ENCODE measurements around the gene CYP19A1.

CYP19A1 gene

DNA sequence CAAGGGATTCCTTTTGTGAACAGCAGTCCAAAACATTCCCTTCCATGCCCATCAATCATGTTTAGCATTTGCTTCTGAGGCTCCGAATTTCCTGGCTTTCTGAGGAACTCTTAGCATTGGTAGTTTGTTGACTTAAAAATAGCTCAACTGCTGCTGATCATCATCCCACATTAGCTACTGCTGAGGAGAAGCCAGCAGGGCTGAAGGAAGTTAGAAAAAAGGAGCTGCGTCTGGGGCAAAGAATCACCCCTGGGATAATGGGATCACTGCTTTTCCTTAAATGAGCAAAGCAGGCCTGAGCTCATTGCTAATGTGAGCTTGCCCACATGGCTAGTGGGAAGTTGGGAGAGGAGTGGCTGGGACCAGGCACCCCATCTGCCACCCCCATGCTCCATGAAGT, 39.8 kb downstream of the CYP19A1 start:
- TF ChIP-seq FOXP2 (optimal IDR thresholded peaks at IDR 0.05; ENCODE audit: borderline replicate concordance, extremely low read depth, extremely low read length, insufficient read depth) = no peak
- no peak for TF ChIP-seq POLR2AphosphoS5 (IDR thresholded peaks at IDR 0.05; ENCODE audit: low read depth, low read length)
- TF ChIP-seq, protein P1, sequence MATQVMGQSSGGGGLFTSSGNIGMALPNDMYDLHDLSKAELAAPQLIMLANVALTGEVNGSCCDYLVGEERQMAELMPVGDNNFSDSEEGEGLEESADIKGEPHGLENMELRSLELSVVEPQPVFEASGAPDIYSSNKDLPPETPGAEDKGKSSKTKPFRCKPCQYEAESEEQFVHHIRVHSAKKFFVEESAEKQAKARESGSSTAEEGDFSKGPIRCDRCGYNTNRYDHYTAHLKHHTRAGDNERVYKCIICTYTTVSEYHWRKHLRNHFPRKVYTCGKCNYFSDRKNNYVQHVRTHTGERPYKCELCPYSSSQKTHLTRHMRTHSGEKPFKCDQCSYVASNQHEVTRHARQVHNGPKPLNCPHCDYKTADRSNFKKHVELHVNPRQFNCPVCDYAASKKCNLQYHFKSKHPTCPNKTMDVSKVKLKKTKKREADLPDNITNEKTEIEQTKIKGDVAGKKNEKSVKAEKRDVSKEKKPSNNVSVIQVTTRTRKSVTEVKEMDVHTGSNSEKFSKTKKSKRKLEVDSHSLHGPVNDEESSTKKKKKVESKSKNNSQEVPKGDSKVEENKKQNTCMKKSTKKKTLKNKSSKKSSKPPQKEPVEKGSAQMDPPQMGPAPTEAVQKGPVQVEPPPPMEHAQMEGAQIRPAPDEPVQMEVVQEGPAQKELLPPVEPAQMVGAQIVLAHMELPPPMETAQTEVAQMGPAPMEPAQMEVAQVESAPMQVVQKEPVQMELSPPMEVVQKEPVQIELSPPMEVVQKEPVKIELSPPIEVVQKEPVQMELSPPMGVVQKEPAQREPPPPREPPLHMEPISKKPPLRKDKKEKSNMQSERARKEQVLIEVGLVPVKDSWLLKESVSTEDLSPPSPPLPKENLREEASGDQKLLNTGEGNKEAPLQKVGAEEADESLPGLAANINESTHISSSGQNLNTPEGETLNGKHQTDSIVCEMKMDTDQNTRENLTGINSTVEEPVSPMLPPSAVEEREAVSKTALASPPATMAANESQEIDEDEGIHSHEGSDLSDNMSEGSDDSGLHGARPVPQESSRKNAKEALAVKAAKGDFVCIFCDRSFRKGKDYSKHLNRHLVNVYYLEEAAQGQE (IDR thresholded peaks at IDR 0.05; ENCODE audit: insufficient read depth in 1 of 2, low read depth in 2 of 2, low read length in 2 of 2) = no peak
- TF ChIP-seq TAF1 (IDR thresholded peaks at IDR 0.05; ENCODE audit: borderline replicate concordance, insufficient read depth, low read length) = no peak
- no peak for TF ChIP-seq SIN3A (IDR thresholded peaks at IDR 0.05; ENCODE audit: borderline replicate concordance, insufficient read depth, low read length)

DNA sequence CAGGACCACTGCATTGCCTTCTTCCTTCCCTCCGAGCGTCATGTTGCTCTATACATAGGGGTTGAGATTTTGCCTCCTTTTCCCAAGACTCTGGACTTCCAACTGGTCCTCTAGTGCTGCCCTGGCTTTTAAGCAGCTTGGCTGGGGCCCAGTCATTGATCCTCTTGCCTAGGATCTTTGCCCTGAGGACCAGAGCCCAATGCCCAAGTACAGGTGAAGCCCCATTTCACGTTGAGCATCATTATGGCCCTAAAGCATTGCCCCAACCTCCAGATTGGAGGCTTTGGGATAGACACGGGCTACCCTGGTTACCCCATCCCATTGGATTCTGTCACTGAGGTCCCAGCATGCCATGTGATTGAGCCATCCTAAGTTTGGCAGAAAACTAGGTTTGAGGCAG, 47.7 kb downstream of the CYP19A1 start:
- TF ChIP-seq SIN3A (IDR thresholded peaks at IDR 0.05; ENCODE audit: borderline replicate concordance, insufficient read depth, low read length) (no peak), FOXP2 (optimal IDR thresholded peaks at IDR 0.05; ENCODE audit: borderline replicate concordance, extremely low read depth, extremely low read length, insufficient read depth) (no peak), POLR2AphosphoS5 (IDR thresholded peaks at IDR 0.05; ENCODE audit: low read depth, low read length) (no peak), TAF1 (IDR thresholded peaks at IDR 0.05; ENCODE audit: borderline replicate concordance, insufficient read depth, low read length) (no peak)
- TF ChIP-seq, protein P1 (IDR thresholded peaks at IDR 0.05; ENCODE audit: insufficient read depth in 1 of 2, low read depth in 2 of 2, low read length in 2 of 2) = no peak

DNA sequence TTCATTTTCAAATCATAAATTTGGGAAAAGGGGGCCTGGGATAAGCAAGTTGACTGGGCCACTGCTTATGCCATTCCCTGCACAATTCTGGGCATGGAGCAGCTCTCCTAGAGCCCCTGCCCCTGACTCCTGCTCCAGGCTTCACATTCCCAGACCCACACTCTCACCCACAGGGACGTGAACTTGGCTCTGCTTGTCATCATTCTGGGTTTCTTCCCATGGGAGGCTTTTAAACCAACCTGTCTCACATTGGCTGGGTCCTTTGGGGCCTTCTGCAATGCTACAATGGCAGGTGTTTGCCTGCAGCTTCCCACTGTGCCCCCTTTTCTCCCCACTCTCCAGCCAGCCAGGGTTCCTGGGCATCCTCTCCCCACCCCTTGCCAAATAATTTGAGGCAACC, 49.1 kb downstream of the CYP19A1 start:
- no peak for TF ChIP-seq TAF1 (IDR thresholded peaks at IDR 0.05; ENCODE audit: borderline replicate concordance, insufficient read depth, low read length)
- no peak for TF ChIP-seq FOXP2 (optimal IDR thresholded peaks at IDR 0.05; ENCODE audit: borderline replicate concordance, extremely low read depth, extremely low read length, insufficient read depth)
- no peak for TF ChIP-seq POLR2AphosphoS5 (IDR thresholded peaks at IDR 0.05; ENCODE audit: low read depth, low read length)
- TF ChIP-seq, protein P1 (IDR thresholded peaks at IDR 0.05; ENCODE audit: insufficient read depth in 1 of 2, low read depth in 2 of 2, low read length in 2 of 2) = no peak
- TF ChIP-seq SIN3A (IDR thresholded peaks at IDR 0.05; ENCODE audit: borderline replicate concordance, insufficient read depth, low read length) = no peak

DNA sequence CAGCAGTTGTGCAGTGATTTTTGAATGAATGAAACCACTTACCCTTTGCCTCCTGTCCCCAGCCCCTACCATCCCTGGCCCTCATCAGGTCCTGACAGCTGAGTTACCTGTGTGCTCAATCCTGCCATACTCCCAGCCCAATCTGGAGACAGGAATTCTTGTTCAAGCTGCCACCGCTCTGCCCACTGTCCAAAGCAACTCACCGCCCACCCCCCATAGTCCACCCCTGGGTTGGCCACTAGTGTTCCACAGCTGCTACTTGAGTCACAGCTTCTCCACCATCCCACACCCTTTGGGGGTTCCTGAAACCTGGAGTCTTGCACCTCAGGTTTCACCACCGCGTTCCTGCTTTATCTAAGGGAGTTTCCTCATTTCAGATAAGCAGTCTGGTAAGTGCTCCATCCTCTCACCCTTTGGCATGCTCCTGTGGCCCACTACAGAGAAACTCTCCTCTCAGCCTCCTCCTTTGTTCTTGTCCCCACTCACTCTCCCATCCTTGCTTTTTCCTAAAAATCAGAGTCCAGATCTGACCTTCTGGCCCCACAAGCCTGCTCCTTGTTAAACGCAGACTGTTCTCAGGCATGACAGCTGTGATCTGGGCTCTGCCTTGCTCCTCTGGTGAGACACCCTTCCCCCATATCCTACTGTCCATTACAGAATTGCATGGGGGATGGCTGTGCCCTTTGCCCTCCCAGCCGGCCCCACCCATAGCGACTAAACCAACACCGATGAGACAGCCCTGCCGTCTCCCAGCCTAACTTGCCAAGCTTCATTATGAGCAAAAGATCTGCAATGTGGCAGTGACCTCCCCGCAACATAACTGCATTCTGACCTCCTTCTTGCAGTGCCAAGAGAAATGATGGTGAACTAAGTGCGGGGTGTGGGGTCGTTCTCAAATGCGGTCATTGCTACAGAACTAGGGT, 50.0 kb downstream of the CYP19A1 start:
- TF ChIP-seq, protein P1 (IDR thresholded peaks at IDR 0.05; ENCODE audit: insufficient read depth in 1 of 2, low read depth in 2 of 2, low read length in 2 of 2) = no peak
- TF ChIP-seq FOXP2 (optimal IDR thresholded peaks at IDR 0.05; ENCODE audit: borderline replicate concordance, extremely low read depth, extremely low read length, insufficient read depth) = no peak

Measured in PFSK-1 (cell line).